22Rv1 (cell line): Measurements from ENCODE around the gene TTLL9.

Experiments
- CTCF ChIP-seq: fragments of 450-650 bp; IDR thresholded peaks from 2 replicates; pipeline ENCODE4 v1.5.1; 2017; ENCODE audit warnings: mild to moderate bottlenecking
- ZFX ChIP-seq: fragments of 450-650 bp; IDR thresholded peaks from 2 replicates; pipeline ENCODE4 v1.6.1; 2017; ENCODE audit warnings: antibody characterized with exemption, borderline replicate concordance

- TF ChIP-seq CTCF, result no peak
- no peak for TF ChIP-seq ZFX
Measured at GRCh38 chr20:31824554-31825313, 45.7 kb upstream of the TTLL9 start.
